Spleen (tissue), 11 donors: ENCODE measurements around the gene MXRA8. TPM values are rescaled to one million over a fixed set of nuclear protein-coding genes. Genes with fewer than 3 reads are reported as not detected.

Experiments
- DNase-seq: peaks from one replicate; pipeline ENCODE4 v3.0.0-alpha.2; 2020
- H3K27ac ChIP-seq, 8 donors: fragments of 200-600 bp; sonication (generic) in 7 of 8; 1 replicate in 4 of 8; 2 replicates in 4 of 8; pipeline versions ENCODE4 v1.5.0 to v1.8.0; 2016 to 2021; ENCODE audit warnings: inconsistent platforms in 4 of 8, mild to moderate bottlenecking in 4 of 8, moderate library complexity in 1 of 8
- H3K27me3 ChIP-seq, 7 donors: fragments of 200-600 bp; sonication (generic) in 6 of 7; replicated peaks in 1 of 7; 1 replicate in 4 of 7; 2 replicates in 3 of 7; pipeline versions ENCODE4 v1.5.0 to v1.8.0; 2016 to 2021; ENCODE audit warnings: inconsistent platforms in 3 of 7, mild to moderate bottlenecking in 1 of 7
- H3K36me3 ChIP-seq, 6 donors: fragments of 200-600 bp; sonication (generic) in 5 of 6; 1 replicate in 4 of 6; 2 replicates in 2 of 6; pipeline versions ENCODE4 v1.5.0 to v1.8.0; 2016 to 2021; ENCODE audit warnings: inconsistent platforms in 2 of 6
- H3K4me1 ChIP-seq, 6 donors: fragments of 200-600 bp; sonication (generic) in 5 of 6; 1 replicate in 3 of 6; 2 replicates in 3 of 6; pipeline versions ENCODE4 v1.5.0 to v1.8.0; 2016 to 2021; ENCODE audit warnings: inconsistent platforms in 3 of 6
- H3K4me3 ChIP-seq, 8 donors: fragments of 200-600 bp; sonication (generic) in 7 of 8; 1 replicate in 4 of 8; 2 replicates in 4 of 8; pipeline versions ENCODE4 v1.5.0 to v1.8.0; 2016 to 2021; ENCODE audit warnings: inconsistent platforms in 4 of 8, mild to moderate bottlenecking in 4 of 8, moderate library complexity in 2 of 8
- H3K9me3 ChIP-seq, 8 donors: fragments of 200-600 bp; sonication (generic) in 7 of 8; 1 replicate in 4 of 8; 2 replicates in 4 of 8; pipeline versions ENCODE4 v1.5.0 to v1.8.0; 2016 to 2021; ENCODE audit warnings: inconsistent platforms in 4 of 8
- CTCF ChIP-seq, 11 experiments: fragments of 200-600 bp in 7 of 11; fragments of 450-650 bp in 4 of 11; sonication (generic) in 4 of 11; IDR thresholded peaks in 8 of 11; conservative IDR thresholded peaks in 3 of 11; 1 replicate in 7 of 11; 2 replicates in 4 of 11; pipeline versions ENCODE4 v1.4.0 to v1.8.0; 2016 to 2021; ENCODE audit warnings: antibody characterized with exemption in 11 of 11, inconsistent platforms in 4 of 11, mild to moderate bottlenecking in 1 of 11
- POLR2A ChIP-seq, 3 donors: fragments of 450-650 bp; IDR thresholded peaks; one replicate each; pipeline ENCODE4 v1.5.1; 2017; ENCODE audit warnings: antibody characterized with exemption in 3 of 3, mild to moderate bottlenecking in 1 of 3
- POLR2AphosphoS5 ChIP-seq, 3 donors: sonication (generic); formaldehyde crosslinking; IDR thresholded peaks; one replicate each; pipeline ENCODE4 v1.5.1; 2017; ENCODE audit warnings: antibody characterized with exemption in 3 of 3
- WGBS, 5 donors: extraction: QIAGEN DNeasy Blood & Tissue Kit in 3 of 5; methylation state at CpG; one replicate each; pipeline versions ENCODE4 v1.1.5 to v1.1.7; 2013 to 2018; 5-methylcytosine and 5-hydroxymethylcytosine counted together
- intact Hi-C: fragments of 100-400 bp; cut with DNase I; formaldehyde crosslinking; loops from one replicate; pipeline ENCODE4 v1.15.0; 2023; ENCODE audit warnings: low total_unique reads
- polyA plus RNA-seq, 3 donors: library from polyadenylated mRNA; stranded (reverse); fragments of 200-250 nt; gene quantifications; one replicate each; pipeline ENCODE4 v1.2.1, GENCODE V29; 2013
- total RNA-seq, 7 donors: library from RNA; depleted of rRNA in 3 of 7; stranded (reverse); fragments of >200 nt in 3 of 7; fragmentation: NEBNext Ultra II Directional in 4 of 7; extraction: Animal tissue kit (Norgen Biotek cat#: 25700) in 4 of 7; gene quantifications; one replicate each; pipeline versions ENCODE4 v1.1.0 to v1.2.1, GENCODE V29; 2016 to 2021
- donor health status: healthy with polysubstance abuse.
- donor health status: DM: no; HTN: no; CAD: no; lungs with moderate emphysema.
- donor health status: DM: no; HTN: no; CAD: no.
- donor health status: Bipolar disorder and iron deficiency.
- donor health status: healthy.
- donor health status: DM: no; HTN: no; CAD: no.
- donor health status: DM: yes; HTN: yes; CAD: no.

The MXRA8 gene
- total and polyA plus RNA-seq, 10 donors: 25.9 to 71.7 (median 47.1) TPM

- Histone ChIP-seq H3K27me3 (no peaks in the 10 kb centered on the region), H3K27ac (no peak overlapping the region), H3K4me3 (no peak overlapping the region), H3K4me1 (peaks cover 13 to 44% (median 30%) of the 10 kb centered on the region in 6 donors), H3K36me3 (peaks cover 0 to 14% (median 0%) of the 10 kb centered on the region in 6 donors), H3K9me3 (no peaks in the 10 kb centered on the region)
- 86 to 93% (median 87%) methylated on average over 6 to 12 of the region's 12 CpGs for WGBS, 5 donors
- intact Hi-C loops: no loop called here
- DNase-seq: no peak
- no peak for TF ChIP-seq CTCF (IDR thresholded peaks at IDR 0.05 in 8 of 11, conservative IDR thresholded peaks at IDR 0.05 in 3 of 11)
- TF ChIP-seq POLR2A (IDR thresholded peaks at IDR 0.05): no peak
- TF ChIP-seq POLR2AphosphoS5 (IDR thresholded peaks at IDR 0.05): no peak
Observed at GRCh38 chr1:1345860-1346500, 12.4 kb downstream of the MXRA8 start.

GRCh38 chr1:1345384-1345783 is 13.0 kb downstream of the MXRA8 start:
- H3K4me1 ChIP-seq: peaks cover 13 to 44% (median 30%) of the 10 kb centered on the region in 6 donors
- no peaks in the 10 kb centered on the region for H3K9me3 ChIP-seq
- 82 to 94% (median 85%) methylated on average over 9 to 16 of the region's 16 CpGs for WGBS, 5 donors
- intact Hi-C loops: no loop called here
- no peak overlapping the region for H3K27ac ChIP-seq
- H3K4me3 ChIP-seq: no peak overlapping the region
- H3K27me3 ChIP-seq: no peaks in the 10 kb centered on the region
- TF ChIP-seq POLR2A (IDR thresholded peaks at IDR 0.05) (no peak), CTCF (IDR thresholded peaks at IDR 0.05 in 8 of 11, conservative IDR thresholded peaks at IDR 0.05 in 3 of 11) (no peak), POLR2AphosphoS5 (IDR thresholded peaks at IDR 0.05) (no peak)
- no peak for DNase-seq
- H3K36me3 ChIP-seq: peaks cover 0 to 16% (median under 1%) of the 10 kb centered on the region in 6 donors

GRCh38 chr1:1344655-1345361 is 13.5 kb downstream of the MXRA8 start:
- no peak overlapping the region for H3K4me3 ChIP-seq
- no peak overlapping the region for H3K27ac ChIP-seq
- H3K9me3 ChIP-seq: no peaks in the 10 kb centered on the region
- intact Hi-C loops: no loop called here
- 76 to 88% (median 85%) methylated on average over 7 to 15 of the region's 15 CpGs for WGBS, 5 donors
- DNase-seq: no peak
- peak in 2 of 11 experiments; percentile 27 to 32 for TF ChIP-seq CTCF (IDR thresholded peaks at IDR 0.05 in 8 of 11, conservative IDR thresholded peaks at IDR 0.05 in 3 of 11)
- no peak for TF ChIP-seq POLR2AphosphoS5 (IDR thresholded peaks at IDR 0.05)
- no peak for TF ChIP-seq POLR2A (IDR thresholded peaks at IDR 0.05)
- no peaks in the 10 kb centered on the region for H3K27me3 ChIP-seq
- H3K4me1 ChIP-seq: peaks cover 13 to 44% (median 30%) of the 10 kb centered on the region in 6 donors
- peaks cover 0 to 22% (median 4%) of the 10 kb centered on the region in 6 donors for H3K36me3 ChIP-seq

- H3K9me3 ChIP-seq: no peaks in the 10 kb centered on the region
- no peak for DNase-seq
- WGBS, 5 donors: 84 to 95% (median 92%) methylated on average over 16 to 24 of the region's 24 CpGs
- peaks cover 0 to 31% (median 8%) of the 10 kb centered on the region in 6 donors for H3K36me3 ChIP-seq
- TF ChIP-seq POLR2AphosphoS5 (IDR thresholded peaks at IDR 0.05) (no peak), CTCF (IDR thresholded peaks at IDR 0.05 in 8 of 11, conservative IDR thresholded peaks at IDR 0.05 in 3 of 11) (no peak), POLR2A (IDR thresholded peaks at IDR 0.05) (no peak)
- H3K4me1 ChIP-seq: peaks cover 13 to 44% (median 30%) of the 10 kb centered on the region in 6 donors
- H3K27ac ChIP-seq: no peak overlapping the region
- H3K27me3 ChIP-seq: no peaks in the 10 kb centered on the region
- intact Hi-C loops: no loop called here
- no peak overlapping the region for H3K4me3 ChIP-seq
Observed at GRCh38 chr1:1343811-1344421, 14.4 kb downstream of the MXRA8 start.
